ENCODE measurements around the gene CACYBP. TPM values are rescaled to one million over a fixed set of nuclear protein-coding genes. Genes with fewer than 3 reads are reported as not detected.

The CACYBP gene
- total RNA-seq, 2 donors from 2014 or later: 270 to 306 TPM

- ATAC-seq (replicated peaks in 1 of 2) (peak; percentile 28 to 29), DNase-seq (no peak)
- Mint-ChIP-seq H3K27ac (peak overlapping the region; percentile 75), H3K27me3 (ENCODE audit: low read depth) (no peaks in the 10 kb centered on the region), H3K36me3 (ENCODE audit: insufficient read depth in 2 of 2) (peaks cover 0 to 2% of the 10 kb centered on the region in 2 donors), H3K4me1 (ENCODE audit: low read depth) (peaks cover 67% of the 10 kb centered on the region), H3K9me3 (no peaks in the 10 kb centered on the region), H3K4me3 (peak overlapping the region; percentile 75 to 85)
Measured at GRCh38 chr1:174964972-174965361, 34.8 kb upstream of the CACYBP start.

GRCh38 chr1:174965362-174966007, 34.3 kb upstream of the CACYBP start:
- Mint-ChIP-seq H3K27me3 (ENCODE audit: low read depth) (no peaks in the 10 kb centered on the region), H3K36me3 (ENCODE audit: insufficient read depth in 2 of 2) (peaks cover 0 to 2% of the 10 kb centered on the region in 2 donors), H3K4me1 (ENCODE audit: low read depth) (peaks cover 72% of the 10 kb centered on the region), H3K4me3 (peak overlapping the region; percentile 75 to 85), H3K27ac (peak overlapping the region; percentile 75), H3K9me3 (no peaks in the 10 kb centered on the region)
- ATAC-seq (replicated peaks in 1 of 2) (no peak), DNase-seq (no peak)

DNA sequence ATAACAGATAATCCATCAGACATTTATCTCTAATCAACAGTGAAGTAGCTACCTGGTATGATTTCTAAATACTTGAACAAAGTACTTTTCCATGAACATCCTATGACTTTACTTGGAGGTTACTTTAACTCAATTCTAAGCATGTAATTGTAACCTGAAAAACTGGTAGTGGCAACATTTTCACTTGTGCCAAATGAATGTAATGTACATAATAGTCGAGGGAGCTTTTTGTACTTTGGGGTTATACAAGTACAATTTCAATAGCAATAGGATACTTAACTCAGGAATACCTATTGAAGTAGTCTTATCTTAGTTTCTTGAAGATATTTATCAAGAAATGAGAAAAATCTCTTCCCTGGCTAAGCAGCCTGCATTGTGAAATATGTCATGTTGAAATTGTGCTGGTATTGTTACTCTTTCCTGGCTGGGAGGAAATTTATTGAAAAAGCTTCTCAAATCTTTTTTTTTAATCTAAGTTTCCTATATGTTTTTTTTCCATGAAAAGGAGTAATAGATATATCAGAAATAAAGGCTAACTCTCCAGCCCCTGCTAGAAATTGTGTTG, 33.7 kb upstream of the CACYBP start:
- Mint-ChIP-seq H3K27ac (peak overlapping the region; percentile 28), H3K27me3 (ENCODE audit: low read depth) (no peaks in the 10 kb centered on the region), H3K4me1 (ENCODE audit: low read depth) (peaks cover 73% of the 10 kb centered on the region), H3K9me3 (no peaks in the 10 kb centered on the region), H3K4me3 (peak overlapping the region; percentile 75 to 85), H3K36me3 (ENCODE audit: insufficient read depth in 2 of 2) (peaks cover 0 to 2% of the 10 kb centered on the region in 2 donors)
- no peak for ATAC-seq (replicated peaks in 1 of 2)
- DNase-seq: no peak

- Mint-ChIP-seq H3K9me3 (no peaks in the 10 kb centered on the region), H3K4me1 (ENCODE audit: low read depth) (peaks cover 85% of the 10 kb centered on the region), H3K4me3 (peak overlapping the region; percentile 75 to 88), H3K36me3 (ENCODE audit: insufficient read depth in 2 of 2) (peaks cover 1 to 2% of the 10 kb centered on the region in 2 donors), H3K27ac (peak overlapping the region; percentile 97), H3K27me3 (ENCODE audit: low read depth) (no peaks in the 10 kb centered on the region)
- DNase-seq (no peak), ATAC-seq (replicated peaks in 1 of 2) (no peak)
Measured at GRCh38 chr1:174967845-174968705, 31.7 kb upstream of the CACYBP start.

GRCh38 chr1:174968750-174969244, 30.9 kb upstream of the CACYBP start:
- peak overlapping the region; percentile 97 for H3K27ac Mint-ChIP-seq
- peak overlapping the region; percentile 75 to 88 for H3K4me3 Mint-ChIP-seq
- ATAC-seq (replicated peaks in 1 of 2) (peak; percentile 67 to 73), DNase-seq (peak; percentile 23 to 35)
- H3K4me1 Mint-ChIP-seq (ENCODE audit: low read depth): peaks cover 78% of the 10 kb centered on the region
- H3K9me3 Mint-ChIP-seq: no peaks in the 10 kb centered on the region
- H3K36me3 Mint-ChIP-seq (ENCODE audit: insufficient read depth in 2 of 2): peaks cover 2 to 3% of the 10 kb centered on the region in 2 donors
- H3K27me3 Mint-ChIP-seq (ENCODE audit: low read depth): no peaks in the 10 kb centered on the region

DNA sequence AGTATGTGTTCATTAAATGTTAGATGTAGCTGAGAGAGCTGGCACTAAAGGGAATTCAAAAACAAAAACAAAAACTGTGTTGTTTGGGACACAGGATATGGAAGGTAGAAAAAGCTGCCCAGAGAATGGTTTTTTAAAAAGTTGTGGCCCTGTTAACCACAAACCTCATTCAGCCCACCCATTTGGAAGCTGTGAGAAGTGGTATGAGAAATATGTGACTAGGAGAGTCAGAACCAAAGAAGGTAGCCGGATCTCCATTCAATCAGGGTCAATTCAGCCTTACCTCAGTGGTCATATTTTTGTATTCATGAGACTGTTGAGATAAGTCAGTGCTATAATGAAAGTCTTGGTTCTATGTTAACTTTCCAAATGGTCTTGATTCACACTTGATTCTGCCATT, 29.8 kb upstream of the CACYBP start:
- peak overlapping the region; percentile 22 to 88 for H3K4me3 Mint-ChIP-seq
- peaks cover 2 to 3% of the 10 kb centered on the region in 2 donors for H3K36me3 Mint-ChIP-seq (ENCODE audit: insufficient read depth in 2 of 2)
- DNase-seq (peak; percentile 41), ATAC-seq (replicated peaks in 1 of 2) (peak; percentile 50)
- H3K9me3 Mint-ChIP-seq: no peaks in the 10 kb centered on the region
- peak overlapping the region; percentile 97 for H3K27ac Mint-ChIP-seq
- peaks cover 66% of the 10 kb centered on the region for H3K4me1 Mint-ChIP-seq (ENCODE audit: low read depth)
- no peaks in the 10 kb centered on the region for H3K27me3 Mint-ChIP-seq (ENCODE audit: low read depth)

- H3K36me3 Mint-ChIP-seq (ENCODE audit: insufficient read depth in 2 of 2): peaks cover 3% of the 10 kb centered on the region in 2 donors
- no peaks in the 10 kb centered on the region for H3K27me3 Mint-ChIP-seq (ENCODE audit: low read depth)
- peak overlapping the region; percentile 48 for H3K27ac Mint-ChIP-seq
- peak overlapping the region in 1 of 2 donors; percentile 69 for H3K4me3 Mint-ChIP-seq
- DNase-seq (no peak), ATAC-seq (replicated peaks in 1 of 2) (no peak)
- peaks cover 61% of the 10 kb centered on the region for H3K4me1 Mint-ChIP-seq (ENCODE audit: low read depth)
- H3K9me3 Mint-ChIP-seq: no peaks in the 10 kb centered on the region
Measured at GRCh38 chr1:174971466-174971865, 28.3 kb upstream of the CACYBP start.

GRCh38 chr1:174971902-174972301, 27.8 kb upstream of the CACYBP start:
- Mint-ChIP-seq H3K4me3 (peak overlapping the region in 1 of 2 donors; percentile 22), H3K4me1 (ENCODE audit: low read depth) (peaks cover 63% of the 10 kb centered on the region), H3K27ac (no peak overlapping the region), H3K36me3 (ENCODE audit: insufficient read depth in 2 of 2) (peaks cover 3% of the 10 kb centered on the region in 2 donors), H3K9me3 (no peaks in the 10 kb centered on the region), H3K27me3 (ENCODE audit: low read depth) (no peaks in the 10 kb centered on the region)
- ATAC-seq (replicated peaks in 1 of 2) (no peak), DNase-seq (no peak)

GRCh38 chr1:174974711-174975119, 25.0 kb upstream of the CACYBP start:
- DNase-seq (no peak), ATAC-seq (replicated peaks in 1 of 2) (no peak)
- Mint-ChIP-seq H3K27me3 (ENCODE audit: low read depth) (no peaks in the 10 kb centered on the region), H3K4me1 (ENCODE audit: low read depth) (peaks cover 52% of the 10 kb centered on the region), H3K27ac (no peak overlapping the region), H3K4me3 (no peak overlapping the region), H3K36me3 (ENCODE audit: insufficient read depth in 2 of 2) (peaks cover 3% of the 10 kb centered on the region in 2 donors), H3K9me3 (no peaks in the 10 kb centered on the region)

DNA sequence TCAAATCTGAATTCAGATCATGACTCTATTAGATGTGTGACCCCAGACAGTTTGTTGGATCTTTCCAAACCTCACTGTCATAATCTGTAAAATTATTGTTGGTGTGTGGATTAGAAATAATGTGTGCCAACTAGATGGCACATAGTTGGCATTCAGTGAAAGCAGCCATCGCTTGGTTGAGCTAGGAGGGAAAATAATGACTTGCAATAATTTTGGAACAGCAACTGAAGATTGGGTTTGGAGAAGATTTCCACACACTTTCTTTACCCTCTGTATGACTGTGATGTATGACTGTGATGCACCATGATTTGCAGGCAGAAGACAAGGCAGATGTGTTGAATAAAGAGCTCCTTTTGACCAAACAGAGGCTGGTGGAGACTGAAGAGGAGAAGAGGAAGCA, 24.0 kb upstream of the CACYBP start:
- ATAC-seq (replicated peaks in 1 of 2) (no peak), DNase-seq (no peak)
- Mint-ChIP-seq H3K27me3 (ENCODE audit: low read depth) (no peaks in the 10 kb centered on the region), H3K4me3 (peak overlapping the region in 1 of 2 donors; percentile 2), H3K4me1 (ENCODE audit: low read depth) (peaks cover 49% of the 10 kb centered on the region), H3K27ac (no peak overlapping the region), H3K9me3 (no peaks in the 10 kb centered on the region), H3K36me3 (ENCODE audit: insufficient read depth in 2 of 2) (peaks cover 3% of the 10 kb centered on the region in 2 donors)

DNA sequence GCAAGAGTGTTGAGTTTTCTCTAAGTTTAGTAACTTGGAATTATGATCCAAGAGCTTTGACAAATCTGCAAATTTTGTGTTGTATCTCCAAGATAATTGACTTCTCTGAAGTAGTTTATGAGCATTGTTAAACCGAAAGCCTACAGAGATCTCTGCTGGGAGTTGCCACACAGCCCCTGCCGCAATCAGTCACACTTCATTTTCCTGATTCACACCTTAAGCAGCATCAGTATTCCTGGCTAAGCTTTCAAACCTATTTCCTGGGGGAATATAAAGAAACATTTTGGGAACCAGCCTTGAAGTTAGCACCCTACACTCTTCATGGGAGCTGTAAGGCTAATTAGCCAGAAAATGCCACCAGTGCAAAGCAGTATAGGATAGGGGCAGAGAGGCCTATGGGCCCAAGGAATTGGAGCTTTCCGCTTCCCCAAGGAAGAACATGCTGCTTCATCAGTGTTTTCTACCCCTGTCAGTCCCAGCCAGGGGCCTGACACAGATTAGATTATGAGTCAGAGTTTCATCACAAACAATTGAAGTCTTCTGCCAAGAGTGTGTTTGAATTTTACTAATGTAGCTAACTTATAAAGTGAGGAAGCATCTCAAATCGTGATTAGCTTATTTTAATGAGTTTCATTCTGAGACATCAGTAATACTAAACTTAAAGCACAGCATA, 23.2 kb upstream of the CACYBP start:
- peak; percentile 82 to 89 for ATAC-seq (replicated peaks in 1 of 2)
- H3K9me3 Mint-ChIP-seq: no peaks in the 10 kb centered on the region
- H3K4me3 Mint-ChIP-seq: peak overlapping the region in 1 of 2 donors; percentile 48
- H3K36me3 Mint-ChIP-seq (ENCODE audit: insufficient read depth in 2 of 2): peaks cover 3 to 5% of the 10 kb centered on the region in 2 donors
- H3K4me1 Mint-ChIP-seq (ENCODE audit: low read depth): peaks cover 45% of the 10 kb centered on the region
- DNase-seq: no peak
- no peaks in the 10 kb centered on the region for H3K27me3 Mint-ChIP-seq (ENCODE audit: low read depth)
- peak overlapping the region; percentile 43 for H3K27ac Mint-ChIP-seq

DNA sequence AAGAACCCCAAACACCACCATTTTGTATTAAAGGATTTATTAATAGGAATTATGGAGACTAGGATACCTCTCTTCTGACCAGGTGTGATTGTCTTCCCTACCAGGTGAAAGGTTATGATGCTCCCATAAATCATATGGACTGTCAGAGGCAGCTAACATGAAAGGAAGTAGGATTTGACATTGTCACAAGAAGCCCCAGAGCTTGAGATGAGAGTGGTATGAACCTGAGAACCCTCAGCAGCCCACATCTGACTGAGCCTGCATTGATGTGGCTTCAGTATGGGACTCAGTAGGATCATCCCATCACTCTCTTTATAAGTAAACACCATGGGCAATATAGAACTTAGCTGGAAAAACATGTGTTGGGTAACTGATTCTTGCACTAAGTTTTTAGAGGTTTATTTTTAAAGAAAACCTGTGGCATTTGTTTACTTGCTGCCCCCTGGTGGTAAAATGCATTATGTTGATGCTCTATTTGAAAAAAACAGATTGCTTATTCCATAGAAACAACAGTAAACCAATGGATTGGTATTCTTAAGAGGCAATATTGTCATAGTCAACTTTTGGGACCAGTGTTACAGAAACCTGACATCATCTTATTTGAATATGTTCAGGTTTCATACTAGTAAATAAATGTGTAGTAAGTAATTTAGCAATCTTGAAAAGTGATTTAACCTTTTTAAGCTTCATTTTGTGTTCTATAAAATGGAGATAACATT, 16.6 kb upstream of the CACYBP start:
- H3K27me3 Mint-ChIP-seq (ENCODE audit: low read depth): no peaks in the 10 kb centered on the region

More for the DNA sequence above, 16.6 kb upstream of the CACYBP start:
- H3K27ac Mint-ChIP-seq: no peak overlapping the region
- no peaks in the 10 kb centered on the region for H3K9me3 Mint-ChIP-seq
- peaks cover 18% of the 10 kb centered on the region for H3K4me1 Mint-ChIP-seq (ENCODE audit: low read depth)
- peaks cover 3 to 5% of the 10 kb centered on the region in 2 donors for H3K36me3 Mint-ChIP-seq (ENCODE audit: insufficient read depth in 2 of 2)
- ATAC-seq (replicated peaks in 1 of 2) (peak; percentile 76 to 87), DNase-seq (peak; percentile 38 to 61)
- H3K4me3 Mint-ChIP-seq: no peak overlapping the region

All from activated T-cell treated with anti-CD3 and anti-CD28 coated beads, Interleukin-2, amount 50 U/mL, for 72 hours (primary cell).